ENCODE results near the gene DST. TPM values are rescaled to one million over a fixed set of nuclear protein-coding genes. Genes with fewer than 3 reads are reported as not detected.

DST gene
- total RNA-seq, 1 experiment from 2014 or later, result 71.8 TPM

GRCh38 chr6:56458324-56458884 is 184.3 kb downstream of the DST start:
- Histone ChIP-seq H3K4me1 (ENCODE audit: insufficient read depth, low read length, poor library complexity, severe bottlenecking) (no peaks in the 10 kb centered on the region), H3K27ac (ENCODE audit: low read depth, low read length, poor library complexity, severe bottlenecking) (no peak overlapping the region), H3K9me3 (ENCODE audit: low read depth, low read length, poor library complexity, severe bottlenecking) (no peaks in the 10 kb centered on the region), H3K36me3 (ENCODE audit: insufficient read depth, low read length, poor library complexity, severe bottlenecking) (peaks cover 10% of the 10 kb centered on the region), H3K27me3 (replicated peaks; ENCODE audit: insufficient read depth, low read depth, low read length, poor library complexity) (no peaks in the 10 kb centered on the region), H3K4me3 (ENCODE audit: low read depth, low read length, poor library complexity, severe bottlenecking) (no peak overlapping the region)
- CTCF ChIA-PET, result no interaction called here
- intact Hi-C loops (cut with micrococcal nuclease; ENCODE audit: unreplicated experiment), result no loop called here
- no peak for DNase-seq (ENCODE audit: low spot score)
- TF ChIP-seq, protein P1, sequence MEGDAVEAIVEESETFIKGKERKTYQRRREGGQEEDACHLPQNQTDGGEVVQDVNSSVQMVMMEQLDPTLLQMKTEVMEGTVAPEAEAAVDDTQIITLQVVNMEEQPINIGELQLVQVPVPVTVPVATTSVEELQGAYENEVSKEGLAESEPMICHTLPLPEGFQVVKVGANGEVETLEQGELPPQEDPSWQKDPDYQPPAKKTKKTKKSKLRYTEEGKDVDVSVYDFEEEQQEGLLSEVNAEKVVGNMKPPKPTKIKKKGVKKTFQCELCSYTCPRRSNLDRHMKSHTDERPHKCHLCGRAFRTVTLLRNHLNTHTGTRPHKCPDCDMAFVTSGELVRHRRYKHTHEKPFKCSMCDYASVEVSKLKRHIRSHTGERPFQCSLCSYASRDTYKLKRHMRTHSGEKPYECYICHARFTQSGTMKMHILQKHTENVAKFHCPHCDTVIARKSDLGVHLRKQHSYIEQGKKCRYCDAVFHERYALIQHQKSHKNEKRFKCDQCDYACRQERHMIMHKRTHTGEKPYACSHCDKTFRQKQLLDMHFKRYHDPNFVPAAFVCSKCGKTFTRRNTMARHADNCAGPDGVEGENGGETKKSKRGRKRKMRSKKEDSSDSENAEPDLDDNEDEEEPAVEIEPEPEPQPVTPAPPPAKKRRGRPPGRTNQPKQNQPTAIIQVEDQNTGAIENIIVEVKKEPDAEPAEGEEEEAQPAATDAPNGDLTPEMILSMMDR (conservative IDR thresholded peaks at IDR 0.05; ENCODE audit: low read depth, low read length), result no peak
- no peak for TF ChIP-seq EZH2 (IDR thresholded peaks at IDR 0.05; ENCODE audit: borderline replicate concordance, low read depth, low read length, poor library complexity, severe bottlenecking)
- POLR2A ChIA-PET (ENCODE audit: low non-redundant PET), result no interaction called here
- TSS peak; percentile 54 for BruUV-seq (replicated peaks)

DNA sequence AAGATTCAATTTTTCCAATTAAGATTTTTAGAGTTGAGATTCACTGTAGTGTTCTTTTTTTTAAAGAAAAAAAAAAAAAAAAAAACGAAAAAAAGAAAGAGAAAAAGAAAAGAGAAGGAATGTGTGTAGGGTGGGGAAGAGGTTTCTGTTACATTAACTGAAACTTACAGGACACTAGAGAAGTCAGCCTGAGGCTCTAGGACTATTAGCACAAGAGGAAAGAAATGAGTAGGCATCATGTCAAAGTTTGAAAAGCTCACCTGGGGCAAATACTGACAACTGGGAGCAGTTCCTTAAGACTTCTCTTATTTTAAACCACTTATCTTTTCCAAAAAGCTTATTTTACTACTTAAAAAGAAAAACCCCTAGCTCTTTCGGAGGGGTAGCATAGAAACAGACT is 185.9 kb downstream of the DST start:
- H3K36me3 ChIP-seq (ENCODE audit: insufficient read depth, low read length, poor library complexity, severe bottlenecking), result peaks cover 10% of the 10 kb centered on the region
- H3K4me1 ChIP-seq (ENCODE audit: insufficient read depth, low read length, poor library complexity, severe bottlenecking), result no peaks in the 10 kb centered on the region
- intact Hi-C loops (cut with micrococcal nuclease; ENCODE audit: unreplicated experiment), result no loop called here
- TF ChIP-seq, protein P1 (conservative IDR thresholded peaks at IDR 0.05; ENCODE audit: low read depth, low read length), result no peak
- no peak for TF ChIP-seq EZH2 (IDR thresholded peaks at IDR 0.05; ENCODE audit: borderline replicate concordance, low read depth, low read length, poor library complexity, severe bottlenecking)
- DNase-seq (ENCODE audit: low spot score), result no peak
- ChIA-PET POLR2A (ENCODE audit: low non-redundant PET) (no interaction called here), CTCF (no interaction called here)
- no peak overlapping the region for H3K4me3 ChIP-seq (ENCODE audit: low read depth, low read length, poor library complexity, severe bottlenecking)
- no peaks in the 10 kb centered on the region for H3K9me3 ChIP-seq (ENCODE audit: low read depth, low read length, poor library complexity, severe bottlenecking)
- no TSS peak for BruUV-seq (replicated peaks)
- H3K27ac ChIP-seq (ENCODE audit: low read depth, low read length, poor library complexity, severe bottlenecking), result no peak overlapping the region
- H3K27me3 ChIP-seq (replicated peaks; ENCODE audit: insufficient read depth, low read depth, low read length, poor library complexity), result no peaks in the 10 kb centered on the region

GRCh38 chr6:56450882-56451739 is 191.6 kb downstream of the DST start:
- intact Hi-C loops (cut with micrococcal nuclease; ENCODE audit: unreplicated experiment), result no loop called here
- CTCF ChIA-PET, result no interaction called here
- Histone ChIP-seq H3K36me3 (ENCODE audit: insufficient read depth, low read length, poor library complexity, severe bottlenecking) (no peaks in the 10 kb centered on the region), H3K9me3 (ENCODE audit: low read depth, low read length, poor library complexity, severe bottlenecking) (no peaks in the 10 kb centered on the region), H3K4me3 (ENCODE audit: low read depth, low read length, poor library complexity, severe bottlenecking) (no peak overlapping the region), H3K4me1 (ENCODE audit: insufficient read depth, low read length, poor library complexity, severe bottlenecking) (no peaks in the 10 kb centered on the region), H3K27me3 (replicated peaks; ENCODE audit: insufficient read depth, low read depth, low read length, poor library complexity) (no peaks in the 10 kb centered on the region), H3K27ac (ENCODE audit: low read depth, low read length, poor library complexity, severe bottlenecking) (no peak overlapping the region)
- BruUV-seq (replicated peaks), result no TSS peak
- DNase-seq (ENCODE audit: low spot score), result peak; percentile 26
- POLR2A ChIA-PET (ENCODE audit: low non-redundant PET), result no interaction called here
- no peak for TF ChIP-seq EZH2 (IDR thresholded peaks at IDR 0.05; ENCODE audit: borderline replicate concordance, low read depth, low read length, poor library complexity, severe bottlenecking)
- TF ChIP-seq, protein P1 (conservative IDR thresholded peaks at IDR 0.05; ENCODE audit: low read depth, low read length), result no peak
